H9 (cell line): ENCODE measurements around the gene FCRL2. TPM values are rescaled to one million over a fixed set of nuclear protein-coding genes. Genes with fewer than 3 reads are reported as not detected.

Experiments
- DNase-seq: peaks from one replicate; pipeline ENCODE4 v3.0.0-alpha.2; 2017
- H2AFZ ChIP-seq: one replicate; pipeline ENCODE4 v1.6.1; 2013; ENCODE audit warnings: mild to moderate bottlenecking, low read length, control low read depth, moderate library complexity
- H2AK5ac ChIP-seq: 2 replicates; pipeline ENCODE4 v1.6.1; 2013; ENCODE audit warnings: low read length, control low read depth, mixed read lengths; ENCODE audit not compliant: insufficient read length
- H2BK120ac ChIP-seq: one replicate; pipeline ENCODE4 v1.6.1; 2013; ENCODE audit warnings: low read depth, mild to moderate bottlenecking, low read length, control low read depth, inconsistent platforms; ENCODE audit not compliant: poor library complexity, severe bottlenecking
- H2BK12ac ChIP-seq: 2 replicates; pipeline ENCODE4 v1.6.1; 2013; ENCODE audit warnings: low read length, control low read depth, mixed read lengths, low read depth; ENCODE audit not compliant: insufficient read length
- H2BK15ac ChIP-seq: 2 replicates; pipeline ENCODE4 v1.6.1; 2013; ENCODE audit warnings: low read depth, low read length, control low read depth
- H2BK20ac ChIP-seq: one replicate; pipeline ENCODE4 v1.6.1; 2013; ENCODE audit warnings: low read depth, mild to moderate bottlenecking, low read length, control low read depth, inconsistent platforms; ENCODE audit not compliant: poor library complexity, severe bottlenecking
- H2BK5ac ChIP-seq: 2 replicates; pipeline ENCODE4 v1.6.1; 2013; ENCODE audit warnings: low read length, control low read depth, mixed read lengths; ENCODE audit not compliant: insufficient read length
- H3K14ac ChIP-seq: 2 replicates; pipeline ENCODE4 v1.6.1; 2013; ENCODE audit warnings: low read length, control low read depth; ENCODE audit not compliant: insufficient read depth
- H3K18ac ChIP-seq: 2 replicates; pipeline ENCODE4 v1.6.1; 2013; ENCODE audit warnings: low read depth, mild to moderate bottlenecking, mixed read lengths, low read length, control low read depth; ENCODE audit not compliant: insufficient read length
- H3K23ac ChIP-seq: 2 replicates; pipeline ENCODE4 v1.6.1; 2013; ENCODE audit warnings: low read length, control low read depth, mixed read lengths, low read depth; ENCODE audit not compliant: insufficient read length
- H3K23me2 ChIP-seq: 2 replicates; pipeline ENCODE4 v1.6.1; 2013; ENCODE audit warnings: low read depth, mild to moderate bottlenecking, mixed read lengths, low read length, control low read depth; ENCODE audit not compliant: insufficient read length, poor library complexity, severe bottlenecking
- H3K27ac ChIP-seq: 2 replicates; pipeline ENCODE4 v1.5.1; 2013; ENCODE audit warnings: low read length, control low read depth, mixed read lengths, low read depth; ENCODE audit not compliant: insufficient read length
- H3K27me3 ChIP-seq: 2 replicates; pipeline ENCODE4 v1.6.1; 2013; ENCODE audit warnings: low read length, control low read depth, inconsistent platforms; ENCODE audit not compliant: insufficient read depth
- H3K4ac ChIP-seq: 2 replicates; pipeline ENCODE4 v1.6.1; 2013; ENCODE audit warnings: low read depth, mild to moderate bottlenecking, control low read depth, inconsistent platforms, low read length, moderate library complexity
- H3K4me1 ChIP-seq: 2 replicates; pipeline ENCODE4 v1.6.1; 2013; ENCODE audit warnings: low read length, control low read depth, inconsistent platforms; ENCODE audit not compliant: insufficient read depth
- H3K4me2 ChIP-seq: 2 replicates; pipeline ENCODE4 v1.6.1; 2013; ENCODE audit warnings: low read length, control low read depth, mixed read lengths; ENCODE audit not compliant: insufficient read length, insufficient read depth
- H3K56ac ChIP-seq: 2 replicates; pipeline ENCODE4 v1.6.1; 2013; ENCODE audit warnings: low read depth, mild to moderate bottlenecking, mixed read lengths, low read length, control low read depth; ENCODE audit not compliant: insufficient read length
- H3K79me1 ChIP-seq: 2 replicates; pipeline ENCODE4 v1.6.1; 2013; ENCODE audit warnings: low read depth, mild to moderate bottlenecking, moderate library complexity, low read length, control low read depth, inconsistent platforms; ENCODE audit not compliant: insufficient read depth, poor library complexity, severe bottlenecking
- H3K79me2 ChIP-seq: 2 replicates; pipeline ENCODE4 v1.6.1; 2013; ENCODE audit warnings: low read length, control low read depth, inconsistent platforms; ENCODE audit not compliant: insufficient read depth
- H3K9ac ChIP-seq: 2 replicates; pipeline ENCODE4 v1.6.1; 2013; ENCODE audit warnings: low read length, control low read depth, mixed read lengths; ENCODE audit not compliant: insufficient read length; ENCODE audit errors: extremely low read depth
- H3K9me3 ChIP-seq: one replicate; pipeline ENCODE4 v1.6.1; 2013; ENCODE audit warnings: low read depth, low read length, inconsistent platforms; ENCODE audit not compliant: control insufficient read depth
- H3T11ph ChIP-seq: one replicate; pipeline ENCODE4 v1.6.1; 2013; ENCODE audit warnings: mild to moderate bottlenecking, low read length, control low read depth, inconsistent platforms
- H4K20me1 ChIP-seq: one replicate; pipeline ENCODE4 v1.6.1; 2013; ENCODE audit not compliant: control insufficient read depth, insufficient read length, insufficient read depth
- H4K5ac ChIP-seq: 2 replicates; pipeline ENCODE4 v1.6.1; 2013; ENCODE audit warnings: low read depth, mild to moderate bottlenecking, mixed read lengths, low read length, control low read depth; ENCODE audit not compliant: insufficient read length
- H4K8ac ChIP-seq: replicated peaks from 2 replicates; pipeline ENCODE4 v1.6.1; 2013; ENCODE audit warnings: low read length, control low read depth, mixed read lengths, low read depth; ENCODE audit not compliant: insufficient read length
- H4K91ac ChIP-seq: 2 replicates; pipeline ENCODE4 v1.6.1; 2013; ENCODE audit warnings: low read depth, mild to moderate bottlenecking, moderate library complexity, mixed read lengths, low read length, control low read depth; ENCODE audit not compliant: insufficient read length
- H3K27ac Mint-ChIP-seq, 3 experiments: 2 replicates in 2 of 3; 3 replicates in 1 of 3; pipeline ENCODE4 v1.8.0; 2020 to 2021; ENCODE audit warnings: mixed read lengths in 3 of 3, mild to moderate bottlenecking in 1 of 3, moderate library complexity in 1 of 3
- H3K27me3 Mint-ChIP-seq: 2 replicates; pipeline ENCODE4 v1.8.0; 2021; ENCODE audit warnings: low read depth, mild to moderate bottlenecking, moderate library complexity, mixed read lengths
- H3K36me3 Mint-ChIP-seq, 3 experiments: 2 replicates in 2 of 3; 3 replicates in 1 of 3; pipeline ENCODE4 v1.8.0; 2020 to 2021; ENCODE audit warnings: low read depth in 3 of 3, mixed read lengths in 3 of 3; ENCODE audit not compliant: insufficient read depth in 1 of 3
- H3K4me1 Mint-ChIP-seq, 2 experiments: 2 replicates each; pipeline ENCODE4 v1.8.0; 2020; ENCODE audit warnings: mixed read lengths in 2 of 2
- H3K4me3 Mint-ChIP-seq, 2 experiments: 2 replicates in 1 of 2; 3 replicates in 1 of 2; pipeline ENCODE4 v1.8.0; 2020 to 2021; ENCODE audit warnings: mild to moderate bottlenecking in 2 of 2, mixed read lengths in 2 of 2, moderate library complexity in 1 of 2
- H3K9me3 Mint-ChIP-seq, 2 experiments: 2 replicates in 1 of 2; 3 replicates in 1 of 2; pipeline ENCODE4 v1.8.0; 2020; ENCODE audit warnings: mild to moderate bottlenecking in 2 of 2, mixed read lengths in 2 of 2, moderate library complexity in 1 of 2
- WGBS: extraction: QIAGEN DNeasy Blood & Tissue Kit; methylation state at CpG from one replicate; pipeline ENCODE4 v1.1.7; 2013; ENCODE audit warnings: missing lambda C conversion rate, low lambda C conversion rate, mixed read lengths; ENCODE audit not compliant: insufficient read length; ENCODE audit errors: extremely low coverage; 5-methylcytosine and 5-hydroxymethylcytosine counted together
- total RNA-seq: library from RNA; stranded (reverse); gene quantifications from 2 replicates; pipeline ENCODE4 v1.2.1, GENCODE V29; 2021
- TF ChIP-seq, protein P1 (sequence below): fragments of 200-600 bp; sonication (generic); conservative IDR thresholded peaks from 3 replicates; pipeline ENCODE4 v1.8.0; 2021; ENCODE audit warnings: antibody characterized with exemption, mild to moderate bottlenecking

The FCRL2 gene
- total RNA-seq, 1 experiment from 2014 or later: not detected

DNA sequence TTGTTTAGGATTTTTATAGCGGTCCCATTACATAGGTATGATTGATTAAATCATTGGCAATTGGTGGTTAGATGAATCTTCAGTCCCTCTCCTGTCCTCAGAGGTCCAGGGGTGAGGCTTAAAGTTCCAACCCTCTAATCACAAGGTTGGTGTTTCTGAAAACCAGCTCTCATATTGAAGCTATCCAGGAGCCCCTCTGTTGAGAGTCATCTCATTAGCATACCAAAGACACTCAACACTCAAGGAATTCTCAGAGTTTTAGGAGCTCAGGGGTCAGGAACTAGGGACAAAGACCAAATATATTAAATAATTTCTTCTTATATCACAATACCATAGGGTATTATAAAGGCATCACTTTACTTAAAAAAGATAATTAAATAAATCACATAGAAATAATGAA lies 23.3 kb downstream of the FCRL2 start:
- DNase-seq: no peak
- Histone ChIP-seq H2BK5ac (no peak overlapping the region), H3K27ac (no peak overlapping the region), H3K9ac (no peak overlapping the region), H3K56ac (no peak overlapping the region), H3K9me3 (no peaks in the 10 kb centered on the region), H3K4ac (no peak overlapping the region), H3T11ph (no peak overlapping the region), H4K20me1 (no peaks in the 10 kb centered on the region), H2BK15ac (no peak overlapping the region), H3K27me3 (no peaks in the 10 kb centered on the region), H3K23ac (no peak overlapping the region), H3K79me1 (no peaks in the 10 kb centered on the region), H3K14ac (no peak overlapping the region), H4K5ac (no peak overlapping the region), H2BK120ac (no peak overlapping the region), H2BK12ac (no peak overlapping the region), H4K91ac (no peak overlapping the region), H3K23me2 (no peaks in the 10 kb centered on the region), H3K18ac (no peak overlapping the region), H4K8ac (no peak overlapping the region), H3K4me1 (peaks cover 3% of the 10 kb centered on the region; the same call in 1 of the 2 replicates), H2AFZ (no peak overlapping the region), H3K4me2 (no peak overlapping the region), H2AK5ac (no peak overlapping the region), H2BK20ac (no peak overlapping the region), H3K79me2 (no peaks in the 10 kb centered on the region)
- Mint-ChIP-seq H3K27me3 (no peaks in the 10 kb centered on the region), H3K9me3 (no peaks in the 10 kb centered on the region; a peak in 1 of 5 replicates), H3K27ac (no peak overlapping the region), H3K4me1 (peaks cover 11 to 17% of the 10 kb centered on the region in 2 experiments; a peak in 3 of 4 replicates), H3K4me3 (no peak overlapping the region), H3K36me3 (0 out of 7 replicates have a peak, but pooled peaks cover 0 to 2% (median 0%) of the 10 kb centered on the region in 3 experiments)
- no CpG with 5 or more reads among the region's 1 CpG for WGBS
- TF ChIP-seq, protein P1, sequence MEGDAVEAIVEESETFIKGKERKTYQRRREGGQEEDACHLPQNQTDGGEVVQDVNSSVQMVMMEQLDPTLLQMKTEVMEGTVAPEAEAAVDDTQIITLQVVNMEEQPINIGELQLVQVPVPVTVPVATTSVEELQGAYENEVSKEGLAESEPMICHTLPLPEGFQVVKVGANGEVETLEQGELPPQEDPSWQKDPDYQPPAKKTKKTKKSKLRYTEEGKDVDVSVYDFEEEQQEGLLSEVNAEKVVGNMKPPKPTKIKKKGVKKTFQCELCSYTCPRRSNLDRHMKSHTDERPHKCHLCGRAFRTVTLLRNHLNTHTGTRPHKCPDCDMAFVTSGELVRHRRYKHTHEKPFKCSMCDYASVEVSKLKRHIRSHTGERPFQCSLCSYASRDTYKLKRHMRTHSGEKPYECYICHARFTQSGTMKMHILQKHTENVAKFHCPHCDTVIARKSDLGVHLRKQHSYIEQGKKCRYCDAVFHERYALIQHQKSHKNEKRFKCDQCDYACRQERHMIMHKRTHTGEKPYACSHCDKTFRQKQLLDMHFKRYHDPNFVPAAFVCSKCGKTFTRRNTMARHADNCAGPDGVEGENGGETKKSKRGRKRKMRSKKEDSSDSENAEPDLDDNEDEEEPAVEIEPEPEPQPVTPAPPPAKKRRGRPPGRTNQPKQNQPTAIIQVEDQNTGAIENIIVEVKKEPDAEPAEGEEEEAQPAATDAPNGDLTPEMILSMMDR: no peak
